Tibial nerve (tissue), 4 donors: ENCODE data around the gene RIIAD1. TPM values are rescaled to one million over a fixed set of nuclear protein-coding genes. Genes with fewer than 3 reads are reported as not detected.
"Not testable (repeated sequence)": the region's sequence is repeated elsewhere in the genome, so short reads cannot be mapped to it uniquely, and the experiment has no call there.

Experiments
- DNase-seq, 2 donors: peaks; one replicate each; pipeline ENCODE4 v3.0.0-alpha.2; 2019; ENCODE audit warnings: low spot score in 2 of 2
- H3K27ac ChIP-seq, 4 donors: fragments of 200-600 bp; sonication (generic) in 3 of 4; one replicate each; pipeline ENCODE4 v1.5.1; 2017 to 2019; ENCODE audit warnings: mild to moderate bottlenecking in 1 of 4
- H3K27me3 ChIP-seq, 2 donors: fragments of 200-600 bp; sonication (generic) in 1 of 2; one replicate each; pipeline versions ENCODE4 v1.5.1 to v1.6.0; 2017 to 2019
- H3K36me3 ChIP-seq, 3 donors: fragments of 200-600 bp; sonication (generic); one replicate each; pipeline ENCODE4 v1.5.1; 2018 to 2019
- H3K4me1 ChIP-seq, 4 donors: fragments of 200-600 bp; sonication (generic) in 3 of 4; one replicate each; pipeline ENCODE4 v1.5.1; 2017 to 2019
- H3K4me3 ChIP-seq, 4 donors: fragments of 200-600 bp; sonication (generic) in 3 of 4; one replicate each; pipeline ENCODE4 v1.5.1; 2017 to 2019; ENCODE audit warnings: mild to moderate bottlenecking in 1 of 4, moderate library complexity in 1 of 4
- H3K9me3 ChIP-seq, 4 donors: fragments of 200-600 bp; sonication (generic) in 3 of 4; one replicate each; pipeline ENCODE4 v1.5.1; 2017 to 2019
- EP300 ChIP-seq, 2 donors: sonication (generic); formaldehyde crosslinking; IDR thresholded peaks; one replicate each; pipeline ENCODE4 v1.6.1; 2017; ENCODE audit warnings: antibody characterized with exemption in 2 of 2, mild to moderate bottlenecking in 1 of 2
- POLR2A ChIP-seq, 2 donors: fragments of 450-650 bp; IDR thresholded peaks; one replicate each; pipeline ENCODE4 v1.6.1; 2017; ENCODE audit warnings: antibody characterized with exemption in 2 of 2, mild to moderate bottlenecking in 2 of 2, moderate library complexity in 2 of 2
- WGBS, 2 donors: methylation state at CpG; one replicate each; pipeline ENCODE4 v1.1.5; 2018; 5-methylcytosine and 5-hydroxymethylcytosine counted together
- total RNA-seq, 4 donors: library from RNA; depleted of rRNA; stranded (reverse); fragments of >200 nt; gene quantifications; one replicate each; pipeline ENCODE4 v1.1.0, GENCODE V29; 2016
- TF ChIP-seq, protein P1 (sequence below), 5 experiments: fragments of 200-600 bp in 3 of 5; fragments of 450-650 bp in 2 of 5; sonication (generic) in 3 of 5; IDR thresholded peaks; one replicate each; pipeline ENCODE4 v1.5.1; 2016 to 2019; ENCODE audit warnings: antibody characterized with exemption in 5 of 5, mild to moderate bottlenecking in 3 of 5, moderate library complexity in 2 of 5

The RIIAD1 gene
- not detected for total RNA-seq

- TF ChIP-seq EP300 (IDR thresholded peaks at IDR 0.05), result no peak
- 1% methylated on average over 19 to 22 of the region's 44 CpGs for WGBS, 2 donors
- H3K27me3 ChIP-seq, result peaks cover 0 to 25% of the 10 kb centered on the region in 2 donors
- peak within 1 kb of the TSS; percentile 38 to 63 (median 54) for H3K4me3 ChIP-seq
- peak in 1 of 2 donors; percentile 25 for DNase-seq
- H3K9me3 ChIP-seq, result no peaks in the 10 kb centered on the region
- H3K27ac ChIP-seq, result peak within 1 kb of the TSS; percentile 47 to 87 (median 70)
- peaks cover 0 to 37% (median 10%) of the 10 kb centered on the region in 4 donors for H3K4me1 ChIP-seq
- H3K36me3 ChIP-seq, result no peaks in the 10 kb centered on the region
These were observed at the start of gene RIIAD1 for GRCh38 chr1:151720974-151721787. TSS of gene RIIAD1 (plus strand) at chr1:151721522. CDS start at chr1:151721537, 15 bp downstream.

GRCh38 chr1:151673407-151673806 lies 47.9 kb upstream of the RIIAD1 start:
- peaks cover 0 to 52% (median 0%) of the 10 kb centered on the region in 3 donors for H3K36me3 ChIP-seq
- peaks cover 0 to 12% (median 2%) of the 10 kb centered on the region in 4 donors for H3K9me3 ChIP-seq
- TF ChIP-seq EP300 (IDR thresholded peaks at IDR 0.05), result no peak
- TF ChIP-seq POLR2A (IDR thresholded peaks at IDR 0.05), result no peak
- TF ChIP-seq, protein P1, sequence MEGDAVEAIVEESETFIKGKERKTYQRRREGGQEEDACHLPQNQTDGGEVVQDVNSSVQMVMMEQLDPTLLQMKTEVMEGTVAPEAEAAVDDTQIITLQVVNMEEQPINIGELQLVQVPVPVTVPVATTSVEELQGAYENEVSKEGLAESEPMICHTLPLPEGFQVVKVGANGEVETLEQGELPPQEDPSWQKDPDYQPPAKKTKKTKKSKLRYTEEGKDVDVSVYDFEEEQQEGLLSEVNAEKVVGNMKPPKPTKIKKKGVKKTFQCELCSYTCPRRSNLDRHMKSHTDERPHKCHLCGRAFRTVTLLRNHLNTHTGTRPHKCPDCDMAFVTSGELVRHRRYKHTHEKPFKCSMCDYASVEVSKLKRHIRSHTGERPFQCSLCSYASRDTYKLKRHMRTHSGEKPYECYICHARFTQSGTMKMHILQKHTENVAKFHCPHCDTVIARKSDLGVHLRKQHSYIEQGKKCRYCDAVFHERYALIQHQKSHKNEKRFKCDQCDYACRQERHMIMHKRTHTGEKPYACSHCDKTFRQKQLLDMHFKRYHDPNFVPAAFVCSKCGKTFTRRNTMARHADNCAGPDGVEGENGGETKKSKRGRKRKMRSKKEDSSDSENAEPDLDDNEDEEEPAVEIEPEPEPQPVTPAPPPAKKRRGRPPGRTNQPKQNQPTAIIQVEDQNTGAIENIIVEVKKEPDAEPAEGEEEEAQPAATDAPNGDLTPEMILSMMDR (IDR thresholded peaks at IDR 0.05), result no peak
- H3K27ac ChIP-seq, result no peak overlapping the region
- H3K4me3 ChIP-seq, result no peak overlapping the region
- H3K4me1 ChIP-seq, result no peaks in the 10 kb centered on the region
- 66 to 83% methylated on average over 1 of the region's 1 CpG for WGBS, 2 donors
- DNase-seq, result no peak
- no peaks in the 10 kb centered on the region for H3K27me3 ChIP-seq

GRCh38 chr1:151680391-151680790 lies 40.9 kb upstream of the RIIAD1 start:
- WGBS, 2 donors, result 66 to 85% methylated on average over 4 of the region's 4 CpGs
- H3K9me3 ChIP-seq, result no peaks in the 10 kb centered on the region
- no peaks in the 10 kb centered on the region for H3K4me1 ChIP-seq
- no peak for DNase-seq
- peaks cover 0 to 45% (median 0%) of the 10 kb centered on the region in 3 donors for H3K36me3 ChIP-seq
- no peaks in the 10 kb centered on the region for H3K27me3 ChIP-seq
- H3K27ac ChIP-seq, result no peak overlapping the region
- no peak for TF ChIP-seq EP300 (IDR thresholded peaks at IDR 0.05)
- no peak for TF ChIP-seq POLR2A (IDR thresholded peaks at IDR 0.05)
- TF ChIP-seq, protein P1 (IDR thresholded peaks at IDR 0.05), result no peak
- H3K4me3 ChIP-seq, result no peak overlapping the region

DNA sequence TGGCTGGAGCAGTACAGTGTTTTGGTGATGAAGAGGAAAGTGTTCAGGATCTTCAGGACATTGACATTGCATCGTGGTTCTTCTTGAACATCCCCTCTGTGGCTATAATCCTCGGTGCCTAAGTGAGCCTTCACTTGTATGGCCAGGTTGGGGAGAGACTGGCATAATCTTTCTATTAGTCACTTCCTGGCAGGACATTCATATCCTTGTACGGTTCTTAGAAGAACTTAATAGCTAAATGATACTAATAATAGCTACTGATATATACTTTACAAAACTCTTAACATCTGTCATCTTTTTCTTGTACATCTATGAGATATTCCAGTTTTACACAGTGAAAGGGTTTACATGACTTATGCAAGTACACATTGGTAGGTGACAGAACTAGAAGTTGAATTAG lies 40.5 kb upstream of the RIIAD1 start:
- Histone ChIP-seq H3K27ac (no peak overlapping the region), H3K27me3 (no peaks in the 10 kb centered on the region), H3K36me3 (peaks cover 0 to 49% (median 0%) of the 10 kb centered on the region in 3 donors), H3K4me3 (no peak overlapping the region), H3K9me3 (no peaks in the 10 kb centered on the region), H3K4me1 (no peaks in the 10 kb centered on the region)
- no peak for DNase-seq
- 49 to 60% methylated on average over 3 of the region's 3 CpGs for WGBS, 2 donors
- TF ChIP-seq POLR2A (IDR thresholded peaks at IDR 0.05) (no peak), EP300 (IDR thresholded peaks at IDR 0.05) (no peak)
- TF ChIP-seq, protein P1 (IDR thresholded peaks at IDR 0.05), result no peak

- no peaks in the 10 kb centered on the region for H3K27me3 ChIP-seq
- WGBS, 2 donors, result 85 to 86% methylated on average over 2 of the region's 2 CpGs
- no peaks in the 10 kb centered on the region for H3K4me1 ChIP-seq
- H3K36me3 ChIP-seq, result peaks cover 0 to 52% (median 0%) of the 10 kb centered on the region in 3 donors
- TF ChIP-seq EP300 (IDR thresholded peaks at IDR 0.05) (no peak), POLR2A (IDR thresholded peaks at IDR 0.05) (no peak)
- TF ChIP-seq, protein P1 (IDR thresholded peaks at IDR 0.05), result no peak
- no peaks in the 10 kb centered on the region for H3K9me3 ChIP-seq
- no peak for DNase-seq
- no peak overlapping the region for H3K4me3 ChIP-seq
- H3K27ac ChIP-seq, result no peak overlapping the region
These were observed 39.4 kb upstream of the RIIAD1 start for GRCh38 chr1:151681923-151682322.

- WGBS, 2 donors, result 89 to 96% methylated on average over 7 of the region's 7 CpGs
- H3K9me3 ChIP-seq, H3K4me3 ChIP-seq, H3K27ac ChIP-seq, H3K27me3 ChIP-seq, DNase-seq, H3K4me1 ChIP-seq: not testable (repeated sequence)
- peaks cover 0 to 61% (median 0%) of the 10 kb centered on the region in 3 donors for H3K36me3 ChIP-seq
These were observed 38.4 kb upstream of the RIIAD1 start for GRCh38 chr1:151682901-151683300.
